NCI-H146 treated with DMSO at 0.1 percent for 48 hours (cell line): ENCODE measurements around the gene XYLT1.
"Not testable (repeated sequence)": the region's sequence is repeated elsewhere in the genome, so short reads cannot be mapped to it uniquely, and the experiment has no call there.

Experiments used
- DNase-seq: peaks from one replicate; lab custom pipeline; 2025; ENCODE audit not compliant: unreplicated experiment; lab: John Stamatoyannopoulos, UW

The XYLT1 gene

DNA sequence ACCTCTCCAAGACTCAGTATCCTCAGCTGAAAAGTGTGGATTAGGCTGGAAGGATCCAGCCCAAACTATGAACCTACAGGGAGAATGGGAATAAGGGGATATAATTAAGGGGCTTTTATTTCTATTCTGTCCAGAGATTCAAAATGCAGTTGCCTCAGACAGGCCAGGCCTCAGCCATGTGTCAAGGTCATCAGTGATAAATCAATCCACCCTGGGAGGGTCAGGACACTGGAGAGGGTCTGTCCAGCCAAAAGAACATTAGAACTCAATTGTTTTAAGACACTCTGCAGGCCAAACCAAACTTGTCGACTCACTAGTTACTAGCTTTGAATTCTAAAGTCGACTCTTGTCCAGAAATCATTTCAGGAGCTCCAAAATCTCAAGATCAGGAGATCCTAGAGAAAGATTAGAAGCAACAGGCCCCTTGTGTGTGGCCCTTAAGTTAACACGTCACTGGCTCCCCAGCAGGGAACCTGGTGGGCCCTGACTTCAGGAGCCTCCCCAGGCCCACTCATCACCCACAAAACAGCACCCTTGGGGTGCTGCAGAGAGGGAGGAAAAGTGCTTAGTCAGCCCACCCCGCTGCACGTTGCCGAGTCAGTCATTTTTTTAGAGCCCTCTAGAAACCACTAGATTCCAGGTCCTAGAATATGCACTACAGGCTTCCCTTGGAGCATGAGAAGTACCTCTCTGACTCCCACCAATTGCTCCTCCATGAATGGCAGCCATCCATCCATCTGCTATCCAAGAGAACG is 156.8 kb downstream of the XYLT1 start:
- DNase-seq = no peak

DNA sequence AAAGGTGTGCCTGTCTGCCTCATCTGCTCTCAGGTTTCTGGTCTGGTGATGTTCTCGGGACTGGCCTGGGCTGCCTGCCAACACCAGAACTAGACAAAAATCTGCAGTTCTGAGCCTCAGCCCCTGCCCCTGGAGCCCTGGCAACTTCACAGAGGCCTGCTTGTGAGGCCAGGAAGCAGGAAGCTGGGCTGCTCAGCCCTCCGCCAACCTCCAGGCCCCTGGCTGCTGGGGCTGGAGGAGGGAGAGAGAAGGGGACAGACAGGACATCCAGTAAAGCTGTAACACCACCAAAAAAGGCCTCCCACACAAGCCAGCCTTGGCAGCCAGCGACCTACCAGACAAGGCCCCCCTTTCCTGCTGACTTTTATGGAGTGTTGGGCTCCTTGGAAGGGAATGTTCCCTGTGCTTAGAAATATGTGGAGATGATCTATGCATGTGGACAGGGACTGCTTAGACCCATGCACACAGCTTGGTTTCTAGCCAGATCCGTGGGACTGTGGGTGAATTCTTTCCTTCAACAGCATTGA is 157.6 kb downstream of the XYLT1 start:
- no peak for DNase-seq

GRCh38 chr16:17312094-17312710 is 158.6 kb downstream of the XYLT1 start:
- no peak for DNase-seq

DNA sequence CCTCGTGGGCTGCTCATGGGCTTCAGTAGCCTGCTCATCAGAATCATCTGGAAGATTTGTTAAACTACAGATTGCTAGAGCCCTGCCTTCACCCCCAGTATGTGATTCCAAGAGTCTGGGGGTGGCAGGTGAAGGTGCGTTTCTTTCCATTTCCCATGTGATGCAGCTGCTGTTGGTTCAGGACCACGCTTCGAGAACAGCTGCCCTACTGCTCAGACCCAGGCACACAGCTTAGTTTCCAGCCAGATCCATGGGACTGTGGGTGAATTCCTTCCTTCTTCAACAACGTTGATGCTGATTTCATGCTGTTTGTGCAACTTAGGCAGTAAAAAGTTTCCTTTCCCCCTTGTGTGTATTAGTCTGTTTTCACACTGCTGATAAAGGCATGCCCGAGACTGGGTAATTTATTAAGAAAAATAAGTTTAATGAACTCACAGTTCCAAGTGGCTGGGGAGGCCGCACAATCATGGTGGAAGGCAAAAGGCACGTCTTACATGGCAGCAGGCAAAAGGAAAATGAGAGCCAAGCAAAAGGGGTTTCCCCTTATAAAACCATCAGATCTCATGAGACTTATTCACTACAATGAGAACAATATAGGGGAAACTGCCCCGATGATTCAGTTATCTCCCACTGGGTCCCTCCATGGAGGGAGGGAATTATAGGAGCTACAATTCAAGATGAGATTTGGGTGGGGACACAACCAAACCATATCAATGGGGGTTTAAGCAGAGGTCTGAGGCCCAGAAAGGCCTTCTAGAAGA is 159.2 kb downstream of the XYLT1 start:
- no peak for DNase-seq

DNA sequence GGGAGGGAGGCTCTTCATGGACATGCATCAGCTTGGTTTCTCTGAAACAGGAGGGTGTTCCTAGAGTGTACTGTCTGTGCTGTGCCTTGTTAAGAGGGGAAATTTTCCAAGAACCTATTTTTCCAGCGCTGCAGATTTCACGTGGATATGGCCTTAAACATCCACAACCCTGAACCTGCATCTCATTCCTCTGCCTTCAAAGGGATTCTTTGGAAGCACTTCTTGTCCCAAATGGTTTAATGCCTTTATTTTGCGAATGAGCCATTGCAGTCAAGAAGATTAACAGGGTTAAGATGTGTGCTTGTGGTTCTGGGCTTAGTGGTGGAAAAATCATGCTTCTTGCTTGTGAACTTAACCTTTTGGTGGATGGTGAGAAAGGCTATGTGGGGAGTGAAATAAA is 161.2 kb downstream of the XYLT1 start:
- no peak for DNase-seq

GRCh38 chr16:17308186-17308585 is 162.6 kb downstream of the XYLT1 start:
- no peak for DNase-seq

DNA sequence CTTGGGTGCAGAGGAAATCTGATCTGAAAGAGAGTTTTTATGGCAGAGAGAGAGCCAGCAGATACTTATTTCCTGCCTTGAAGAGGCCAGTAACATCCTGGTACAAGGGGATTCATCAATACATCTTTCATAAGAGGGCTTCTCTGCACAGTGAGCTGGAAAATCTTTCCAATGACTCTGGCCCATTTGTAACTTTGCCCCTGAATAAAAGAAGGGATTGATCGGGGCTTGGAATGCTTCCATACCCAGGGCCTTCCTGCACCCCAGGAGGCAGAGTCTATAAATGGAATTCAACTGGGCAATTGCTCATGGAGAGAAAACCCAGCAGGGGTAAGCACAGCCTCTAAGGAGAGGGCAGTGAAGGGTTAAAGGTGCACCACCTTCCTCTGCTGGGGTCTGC is 163.3 kb downstream of the XYLT1 start:
- DNase-seq = no peak

GRCh38 chr16:17306745-17307144 is 164.0 kb downstream of the XYLT1 start:
- DNase-seq = no peak

DNA sequence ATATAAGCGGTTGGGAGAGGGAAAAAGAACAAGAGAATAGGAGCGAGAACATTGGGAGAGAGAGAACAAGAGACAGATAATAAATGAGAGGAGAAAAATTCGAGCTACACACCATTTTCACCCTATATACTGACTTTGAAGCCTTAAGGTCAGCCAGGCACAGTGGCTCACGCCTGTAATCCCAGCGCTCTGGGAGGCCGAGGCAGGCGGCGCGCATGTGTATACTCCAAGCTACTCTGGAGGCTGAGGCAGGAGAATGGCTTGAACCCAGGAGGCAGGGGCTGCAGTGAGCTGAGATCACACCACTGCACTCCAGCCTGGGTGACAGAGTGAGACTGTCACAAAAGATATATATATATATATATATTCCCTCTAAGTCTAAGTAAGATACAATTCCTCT is 164.5 kb downstream of the XYLT1 start:
- not testable (repeated sequence) for DNase-seq

GRCh38 chr16:17305694-17306093 is 165.1 kb downstream of the XYLT1 start:
- DNase-seq = no peak

- no peak for DNase-seq
Observed at GRCh38 chr16:17304491-17305119, 166.2 kb downstream of the XYLT1 start.

GRCh38 chr16:17304106-17304490 is 166.7 kb downstream of the XYLT1 start:
- DNase-seq = no peak

GRCh38 chr16:17303101-17303500 is 167.7 kb downstream of the XYLT1 start:
- no peak for DNase-seq

DNA sequence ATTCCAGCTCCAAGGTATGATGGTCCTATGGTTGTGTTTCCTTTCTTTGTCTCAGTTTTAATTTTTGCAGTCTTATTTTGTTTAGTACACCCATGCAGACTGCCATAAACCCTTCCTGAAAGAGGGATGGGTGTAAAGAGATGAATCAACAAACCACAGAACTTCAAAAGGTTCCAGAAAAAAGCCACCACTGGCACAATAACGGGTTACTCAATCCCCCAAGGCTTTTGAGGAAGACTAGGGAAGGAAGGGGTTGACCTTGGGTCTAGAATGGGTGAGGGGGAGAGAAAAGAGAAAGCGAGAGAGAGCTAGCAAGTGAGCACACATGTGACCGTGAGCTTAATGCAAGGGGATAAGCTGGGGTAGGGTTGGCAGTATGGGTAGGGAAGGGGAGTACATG is 168.1 kb downstream of the XYLT1 start:
- DNase-seq = no peak

GRCh38 chr16:17302214-17302613 is 168.5 kb downstream of the XYLT1 start:
- no peak for DNase-seq

- DNase-seq = no peak
Observed at GRCh38 chr16:17301593-17302135, 169.1 kb downstream of the XYLT1 start.

DNA sequence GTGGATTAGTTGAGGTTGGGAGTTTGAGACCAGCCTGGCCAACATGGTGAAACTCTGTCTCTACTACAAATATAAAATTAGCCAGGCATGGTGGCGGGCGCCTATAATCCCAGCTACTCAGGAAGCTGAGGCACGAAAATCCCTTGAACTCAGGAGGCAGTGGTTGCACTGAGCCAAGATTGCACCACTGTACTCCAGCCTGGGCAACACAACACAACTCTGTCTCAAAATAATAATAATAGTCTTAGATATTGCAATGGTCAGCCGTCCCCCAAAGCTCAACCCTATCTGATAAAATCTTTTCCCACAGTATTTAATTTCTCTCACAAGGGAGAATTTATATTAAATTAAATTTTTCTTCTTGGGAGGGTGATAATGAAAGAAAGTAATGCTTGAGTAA is 169.6 kb downstream of the XYLT1 start:
- no peak for DNase-seq

- DNase-seq = no peak
Observed at GRCh38 chr16:17299790-17300189, 171.0 kb downstream of the XYLT1 start.

- DNase-seq = no peak
Observed at GRCh38 chr16:17298238-17298637, 172.5 kb downstream of the XYLT1 start.

DNA sequence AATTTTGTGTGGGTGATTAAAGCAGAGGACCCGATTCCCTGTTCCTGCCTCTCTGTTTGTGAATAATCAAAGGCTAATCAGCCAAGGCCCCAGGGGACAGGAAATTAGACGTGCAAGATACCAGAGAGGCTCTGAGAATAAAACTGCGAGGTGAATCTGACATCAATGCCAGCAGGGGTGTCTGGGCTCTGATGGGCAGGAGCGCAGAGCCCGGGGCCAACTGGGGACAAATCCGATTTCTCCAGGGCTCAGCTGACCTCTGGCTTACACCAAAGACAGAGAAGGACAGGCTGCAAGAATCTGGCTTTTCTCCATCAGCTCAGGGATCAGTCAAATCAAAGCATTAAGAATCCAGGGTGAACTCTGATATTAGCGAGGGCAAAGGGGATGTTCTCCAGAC is 174.3 kb downstream of the XYLT1 start:
- DNase-seq = no peak

DNA sequence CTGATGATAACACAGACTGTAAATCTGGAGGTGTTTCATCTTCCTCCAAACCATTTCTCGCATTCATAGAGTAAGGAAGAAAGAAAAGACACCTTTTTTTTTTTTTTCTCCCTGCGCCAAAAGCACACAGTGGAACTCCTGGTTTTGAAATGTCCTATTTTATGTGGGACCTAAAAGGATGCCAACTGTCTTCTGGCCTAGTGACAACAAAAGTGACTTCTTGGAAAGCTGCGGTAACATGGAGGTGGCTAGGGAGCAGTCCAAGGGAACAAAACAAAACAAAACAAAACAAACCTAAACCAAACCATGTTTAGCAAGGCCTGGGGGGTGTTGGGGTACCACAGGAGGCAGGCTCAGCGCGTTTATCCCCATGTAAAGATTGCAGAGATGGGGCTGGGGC is 174.8 kb downstream of the XYLT1 start:
- no peak for DNase-seq
